Measurements from ENCODE around the gene SLC25A18.

- TF ChIP-seq CTCF (IDR thresholded peaks at IDR 0.05), result no peak
- TF ChIP-seq AFF4 (CRISPR knock-in tag; IDR thresholded peaks at IDR 0.05; ENCODE audit: borderline replicate concordance), result no peak
- TF ChIP-seq ZNF121 (CRISPR knock-in tag; IDR thresholded peaks at IDR 0.05), result no peak
- no peak for TF ChIP-seq CDX4 (CRISPR knock-in tag; IDR thresholded peaks at IDR 0.05; ENCODE audit: borderline replicate concordance)
- TF ChIP-seq FOXP4 (CRISPR knock-in tag; IDR thresholded peaks at IDR 0.05), result no peak
- no peak for TF ChIP-seq ZNF512 (CRISPR knock-in tag; IDR thresholded peaks at IDR 0.05; ENCODE audit: borderline replicate concordance)
- TF ChIP-seq ESRRA (CRISPR knock-in tag; IDR thresholded peaks at IDR 0.05; ENCODE audit: borderline replicate concordance), result no peak
- TF ChIP-seq FOXK1 (CRISPR knock-in tag; IDR thresholded peaks at IDR 0.05), result no peak
- TF ChIP-seq MXD4 (CRISPR knock-in tag; IDR thresholded peaks at IDR 0.05; ENCODE audit: borderline replicate concordance), result no peak
- no peak for TF ChIP-seq TCF7 (CRISPR knock-in tag; IDR thresholded peaks at IDR 0.05; ENCODE audit: low read depth)
- no peak for TF ChIP-seq SMAD3 (CRISPR knock-in tag; IDR thresholded peaks at IDR 0.05; ENCODE audit: borderline replicate concordance)
- no peak for TF ChIP-seq TEAD1 (CRISPR knock-in tag; IDR thresholded peaks at IDR 0.05)
- TF ChIP-seq ZBTB21 (CRISPR knock-in tag; IDR thresholded peaks at IDR 0.05; ENCODE audit: borderline replicate concordance), result no peak
These were observed 71.4 kb downstream of the SLC25A18 start for GRCh38 chr22:17634696-17635095.
